ENCODE results near the gene TMCC1.

DNA sequence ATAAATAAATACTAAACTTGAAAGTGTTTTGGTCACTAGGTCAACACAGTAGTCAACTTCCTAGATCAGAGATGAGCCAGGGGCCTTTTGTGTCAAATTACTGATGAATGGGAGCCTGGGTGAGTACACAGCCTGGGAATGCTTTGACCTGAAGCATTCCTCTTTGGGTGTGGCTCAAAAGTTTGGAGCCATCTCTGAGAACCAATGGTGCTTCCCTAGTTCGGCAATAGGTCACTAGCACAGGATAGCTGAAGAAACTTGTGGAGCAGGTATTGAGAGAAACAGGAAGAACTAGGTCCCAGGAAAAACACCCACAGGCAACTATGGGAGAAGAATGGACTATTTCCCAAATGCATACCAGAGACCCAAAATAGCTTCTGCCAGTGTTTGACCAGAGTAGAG, 230.5 kb downstream of the TMCC1 start:
- TF ChIP-seq POLR2AphosphoS5 (IDR thresholded peaks at IDR 0.05; ENCODE audit: low read depth, low read length) (no peak), TAF1 (IDR thresholded peaks at IDR 0.05; ENCODE audit: borderline replicate concordance, insufficient read depth, low read length) (no peak)
